VCaP (cell line): ENCODE data around the gene NUAK2.

Experiments used
- H3K27ac ChIP-seq: fragments of 450-650 bp; 2 replicates; pipeline ENCODE4 v1.5.1; 2017
- TF ChIP-seq, protein P1 (sequence below): fragments of 450-650 bp; conservative IDR thresholded peaks from 2 replicates; pipeline ENCODE4 v1.5.1; 2017; ENCODE audit warnings: mild to moderate bottlenecking, moderate library complexity

NUAK2 gene

DNA sequence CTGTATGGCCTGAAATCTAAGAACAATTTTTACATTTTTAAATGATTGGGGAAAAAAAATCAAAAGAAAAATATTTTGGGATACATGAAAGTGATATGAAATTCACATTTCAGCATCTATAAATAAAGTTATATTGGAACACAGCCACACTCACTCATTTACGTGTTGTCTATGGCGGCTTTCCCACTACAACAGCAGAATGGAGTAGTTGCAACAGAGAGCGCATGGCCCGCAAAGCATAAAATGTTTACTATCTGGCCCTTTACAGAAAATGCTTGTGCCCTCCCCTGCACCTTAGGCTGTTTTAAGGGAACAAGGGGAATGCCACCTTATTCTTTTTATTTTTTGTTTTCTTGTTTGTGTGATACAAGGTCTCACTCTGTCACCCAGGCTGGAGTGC lies 31.6 kb upstream of the NUAK2 start:
- TF ChIP-seq, protein P1, sequence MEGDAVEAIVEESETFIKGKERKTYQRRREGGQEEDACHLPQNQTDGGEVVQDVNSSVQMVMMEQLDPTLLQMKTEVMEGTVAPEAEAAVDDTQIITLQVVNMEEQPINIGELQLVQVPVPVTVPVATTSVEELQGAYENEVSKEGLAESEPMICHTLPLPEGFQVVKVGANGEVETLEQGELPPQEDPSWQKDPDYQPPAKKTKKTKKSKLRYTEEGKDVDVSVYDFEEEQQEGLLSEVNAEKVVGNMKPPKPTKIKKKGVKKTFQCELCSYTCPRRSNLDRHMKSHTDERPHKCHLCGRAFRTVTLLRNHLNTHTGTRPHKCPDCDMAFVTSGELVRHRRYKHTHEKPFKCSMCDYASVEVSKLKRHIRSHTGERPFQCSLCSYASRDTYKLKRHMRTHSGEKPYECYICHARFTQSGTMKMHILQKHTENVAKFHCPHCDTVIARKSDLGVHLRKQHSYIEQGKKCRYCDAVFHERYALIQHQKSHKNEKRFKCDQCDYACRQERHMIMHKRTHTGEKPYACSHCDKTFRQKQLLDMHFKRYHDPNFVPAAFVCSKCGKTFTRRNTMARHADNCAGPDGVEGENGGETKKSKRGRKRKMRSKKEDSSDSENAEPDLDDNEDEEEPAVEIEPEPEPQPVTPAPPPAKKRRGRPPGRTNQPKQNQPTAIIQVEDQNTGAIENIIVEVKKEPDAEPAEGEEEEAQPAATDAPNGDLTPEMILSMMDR, result no peak

DNA sequence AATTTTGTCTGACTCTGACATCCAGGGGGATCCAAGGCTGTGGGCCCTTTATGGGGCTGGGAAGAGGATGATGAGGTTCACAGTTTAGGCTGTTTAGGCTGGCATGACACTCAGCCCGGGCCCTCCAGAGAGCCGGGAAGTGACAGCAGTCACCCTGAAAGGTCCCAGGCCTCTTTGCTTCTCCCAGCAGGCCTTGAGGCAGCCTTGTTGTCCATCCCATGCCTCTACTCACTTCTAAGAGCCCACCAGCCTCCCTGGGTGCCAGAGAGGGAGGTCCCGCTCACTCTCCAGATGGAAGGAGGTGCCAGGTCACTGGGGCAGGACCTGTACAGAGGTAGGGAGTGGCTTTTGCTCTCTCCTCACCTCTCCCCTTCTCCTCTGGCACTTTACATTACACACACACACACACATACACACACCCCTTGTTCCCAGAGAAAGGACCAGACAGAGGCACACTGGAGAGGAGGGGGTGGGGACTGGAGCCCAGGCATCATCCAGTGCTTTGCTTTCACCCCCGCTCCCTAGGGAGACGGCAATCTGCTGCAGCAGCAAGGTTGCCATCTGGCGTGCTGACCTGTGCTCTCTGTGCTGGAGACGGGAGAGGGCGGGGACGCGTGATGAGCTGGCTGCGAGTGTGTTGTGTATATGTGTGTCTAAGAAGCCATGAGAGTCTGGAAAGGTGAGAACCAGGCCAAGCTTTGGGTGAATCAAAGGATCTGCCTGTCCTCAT lies 30.6 kb upstream of the NUAK2 start:
- no peak overlapping the region for H3K27ac ChIP-seq
- TF ChIP-seq, protein P1, result 0 out of 2 replicates have a peak, but pooled peaks have one; percentile 7

More for the DNA sequence above, 31.6 kb upstream of the NUAK2 start:
- H3K27ac ChIP-seq, result peak overlapping the region; percentile 5; the same call in 1 of the 2 replicates

DNA sequence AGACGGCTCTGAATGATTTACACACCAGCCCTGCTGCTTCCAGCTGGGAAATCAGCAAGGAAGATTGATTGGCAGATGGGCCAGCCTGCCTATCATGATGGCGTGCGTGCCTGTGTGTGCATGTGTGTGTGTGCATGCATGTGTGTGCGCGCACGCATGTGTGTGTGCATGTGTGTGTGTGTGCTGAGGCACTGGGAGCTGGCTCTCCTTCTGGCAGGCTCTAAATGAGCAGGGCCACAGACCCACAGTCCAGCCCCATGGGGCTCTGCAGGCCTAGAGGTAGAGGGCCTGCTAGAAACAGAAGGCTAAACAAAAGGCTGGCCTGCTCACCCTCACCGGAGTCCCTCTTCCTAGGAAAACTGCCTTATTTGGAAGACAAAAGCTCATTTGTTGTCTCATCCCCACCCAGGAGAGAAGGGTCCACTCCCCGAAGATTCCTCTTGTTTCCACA lies 29.2 kb upstream of the NUAK2 start:
- no peak overlapping the region for H3K27ac ChIP-seq
- TF ChIP-seq, protein P1, result no peak

DNA sequence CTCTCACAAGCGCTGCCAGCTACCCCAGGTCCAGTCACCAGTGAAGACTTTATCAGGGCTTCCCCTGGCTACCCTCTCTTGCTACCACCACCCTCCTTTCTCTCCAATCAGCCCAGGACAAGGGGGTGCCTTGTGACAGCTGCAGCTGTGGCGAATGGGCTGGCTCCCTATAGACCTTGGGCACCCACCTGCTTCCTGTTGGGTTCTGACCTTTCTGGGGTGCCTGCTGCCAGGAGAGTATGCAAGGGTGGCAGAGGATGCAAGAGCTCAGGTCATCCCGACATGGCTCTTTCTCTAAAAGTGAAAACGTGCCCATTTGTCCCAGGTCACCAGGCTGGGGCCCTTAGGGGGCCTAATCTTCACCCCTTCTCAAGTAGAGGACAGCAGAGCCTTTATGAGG lies 28.6 kb upstream of the NUAK2 start:
- no peak overlapping the region for H3K27ac ChIP-seq

DNA sequence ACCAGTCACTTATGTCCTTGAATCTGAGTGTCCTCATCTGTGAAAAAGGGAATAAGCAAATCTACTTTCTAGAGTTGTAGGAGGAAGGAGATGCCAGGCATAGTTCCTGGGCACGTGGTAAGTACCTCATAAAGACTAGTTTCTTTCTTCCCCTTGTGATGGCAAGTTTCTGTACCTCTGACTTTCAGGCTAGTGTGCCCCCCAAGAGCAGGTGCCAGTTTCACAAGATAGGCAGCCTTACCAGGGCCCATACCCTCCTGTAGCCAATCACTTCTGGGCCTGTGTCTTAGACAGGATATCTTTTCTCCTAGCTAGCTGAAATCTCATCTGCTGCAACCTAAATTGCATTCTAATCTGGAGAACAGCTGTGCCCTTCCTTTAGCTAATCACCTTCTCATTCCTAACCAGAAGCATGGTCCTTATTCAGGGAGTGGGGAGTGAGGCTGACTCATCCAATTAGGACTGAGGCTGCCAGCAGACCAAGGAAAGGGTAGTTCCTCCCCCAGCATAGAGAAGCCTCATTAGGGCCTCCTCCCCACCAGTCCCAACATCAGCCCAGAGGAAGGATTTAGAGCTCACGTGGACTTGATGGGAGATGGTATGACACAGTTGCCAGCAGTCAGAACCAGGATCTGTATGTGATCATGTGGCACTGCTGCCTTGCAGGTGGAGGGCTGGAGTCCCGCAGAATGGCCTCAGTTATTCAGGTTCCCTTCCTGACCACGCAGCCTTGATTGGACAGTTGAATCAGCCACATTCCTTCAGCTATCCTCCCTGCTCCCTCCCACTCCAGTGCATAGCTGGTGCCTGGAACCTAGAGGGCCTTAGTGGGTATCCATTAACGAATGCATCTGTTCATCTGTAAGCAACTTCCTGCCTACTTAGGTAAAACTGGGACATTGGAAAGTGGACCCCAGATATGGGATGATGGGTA lies 27.3 kb upstream of the NUAK2 start:
- no peak overlapping the region for H3K27ac ChIP-seq
- TF ChIP-seq, protein P1, result no peak

More for the DNA sequence above, 28.6 kb upstream of the NUAK2 start:
- TF ChIP-seq, protein P1, result no peak

DNA sequence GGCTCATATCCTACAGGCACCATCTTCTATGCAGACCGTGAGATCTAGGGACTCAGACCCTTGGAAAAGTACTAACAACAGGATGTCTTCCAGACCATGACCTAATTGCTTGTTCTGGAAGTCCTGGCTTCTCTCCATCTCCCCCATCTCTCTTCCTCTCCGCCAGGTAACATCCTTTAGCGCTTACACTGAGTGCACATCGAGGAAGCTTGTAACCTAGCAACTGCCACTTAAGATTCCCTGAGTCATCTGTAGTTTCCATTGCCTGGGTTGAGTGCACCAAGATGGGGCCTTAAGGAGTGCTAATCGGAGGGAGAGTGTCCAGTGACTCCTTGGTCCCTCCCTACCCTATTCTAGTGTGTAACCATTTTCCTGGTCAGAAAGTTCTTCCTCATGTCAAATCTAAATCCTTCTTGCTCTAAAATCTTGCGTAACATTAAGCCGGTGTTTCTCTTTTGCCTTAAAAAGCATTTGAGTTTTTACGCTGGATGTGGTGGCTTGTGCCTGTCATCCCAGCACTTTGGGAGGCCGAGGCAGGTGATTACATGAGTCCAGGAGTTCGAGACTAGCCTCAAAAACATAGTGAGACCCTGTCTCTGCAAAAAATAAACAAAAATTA lies 25.5 kb upstream of the NUAK2 start:
- TF ChIP-seq, protein P1, result no peak
- H3K27ac ChIP-seq, result no peak overlapping the region

DNA sequence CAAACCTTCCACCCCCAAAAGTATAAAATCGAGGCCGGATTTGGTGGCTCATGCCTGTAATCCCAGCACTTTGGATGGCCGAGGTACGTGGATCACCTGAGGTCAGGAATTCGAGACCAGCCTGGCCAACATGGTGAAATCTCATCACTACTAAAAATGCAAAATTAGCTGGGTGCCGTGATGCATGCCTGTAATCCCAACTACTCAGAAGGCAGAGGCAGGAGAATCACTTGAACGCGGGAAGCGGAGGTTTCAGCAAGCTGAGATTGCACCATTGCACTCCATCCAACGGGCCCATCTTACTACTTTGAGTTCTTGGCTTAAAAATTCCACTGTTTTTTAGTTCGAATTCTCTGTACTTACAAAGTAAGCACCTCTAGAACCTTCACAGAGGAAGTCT lies 24.2 kb upstream of the NUAK2 start:
- no peak overlapping the region for H3K27ac ChIP-seq
- TF ChIP-seq, protein P1, result no peak
